ENCODE results near the gene FAAP20.
A peak's percentile ranks its signal among the peaks of the same experiment; 100 is the strongest.

The FAAP20 gene, protein sequence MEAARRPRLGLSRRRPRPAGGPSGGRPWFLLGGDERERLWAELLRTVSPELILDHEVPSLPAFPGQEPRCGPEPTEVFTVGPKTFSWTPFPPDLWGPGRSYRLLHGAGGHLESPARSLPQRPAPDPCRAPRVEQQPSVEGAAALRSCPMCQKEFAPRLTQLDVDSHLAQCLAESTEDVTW

DNA sequence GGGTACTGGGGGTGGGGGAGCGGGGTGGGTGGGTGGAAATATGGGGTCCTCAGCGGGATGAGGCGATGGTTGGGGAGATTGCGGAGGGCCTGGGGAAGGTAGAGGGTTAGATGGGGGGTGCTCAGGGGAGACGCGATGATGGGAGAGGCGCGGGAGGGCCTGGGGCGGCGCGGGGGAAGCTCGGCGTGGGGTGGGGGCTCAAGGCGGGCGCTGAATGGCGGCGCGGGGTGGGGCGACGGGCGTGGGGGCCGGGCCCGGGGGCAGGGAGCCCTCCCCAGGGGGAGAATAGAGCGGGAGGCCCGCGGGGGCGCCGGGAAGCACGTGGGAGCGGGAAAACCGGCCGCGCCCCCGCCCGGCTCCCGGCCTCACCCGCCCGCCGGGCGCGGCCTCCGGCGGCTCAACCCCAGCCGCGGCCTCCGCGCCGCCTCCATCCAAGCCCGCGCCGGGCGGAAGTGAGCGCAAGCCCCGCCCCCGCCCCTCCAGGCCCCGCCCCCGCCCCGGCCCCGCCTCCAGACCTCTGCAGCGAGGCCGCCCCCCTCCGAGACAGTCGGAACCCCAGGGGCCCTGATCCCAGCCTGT lies at the start of gene FAAP20:
FAAP20 (minus strand) TSS at position 454 of the 579 bp plus-strand sequence; CDS start at position 431, 23 bp downstream.
- DNase-seq (ENCODE audit: low read depth), result peak; percentile 54

DNA sequence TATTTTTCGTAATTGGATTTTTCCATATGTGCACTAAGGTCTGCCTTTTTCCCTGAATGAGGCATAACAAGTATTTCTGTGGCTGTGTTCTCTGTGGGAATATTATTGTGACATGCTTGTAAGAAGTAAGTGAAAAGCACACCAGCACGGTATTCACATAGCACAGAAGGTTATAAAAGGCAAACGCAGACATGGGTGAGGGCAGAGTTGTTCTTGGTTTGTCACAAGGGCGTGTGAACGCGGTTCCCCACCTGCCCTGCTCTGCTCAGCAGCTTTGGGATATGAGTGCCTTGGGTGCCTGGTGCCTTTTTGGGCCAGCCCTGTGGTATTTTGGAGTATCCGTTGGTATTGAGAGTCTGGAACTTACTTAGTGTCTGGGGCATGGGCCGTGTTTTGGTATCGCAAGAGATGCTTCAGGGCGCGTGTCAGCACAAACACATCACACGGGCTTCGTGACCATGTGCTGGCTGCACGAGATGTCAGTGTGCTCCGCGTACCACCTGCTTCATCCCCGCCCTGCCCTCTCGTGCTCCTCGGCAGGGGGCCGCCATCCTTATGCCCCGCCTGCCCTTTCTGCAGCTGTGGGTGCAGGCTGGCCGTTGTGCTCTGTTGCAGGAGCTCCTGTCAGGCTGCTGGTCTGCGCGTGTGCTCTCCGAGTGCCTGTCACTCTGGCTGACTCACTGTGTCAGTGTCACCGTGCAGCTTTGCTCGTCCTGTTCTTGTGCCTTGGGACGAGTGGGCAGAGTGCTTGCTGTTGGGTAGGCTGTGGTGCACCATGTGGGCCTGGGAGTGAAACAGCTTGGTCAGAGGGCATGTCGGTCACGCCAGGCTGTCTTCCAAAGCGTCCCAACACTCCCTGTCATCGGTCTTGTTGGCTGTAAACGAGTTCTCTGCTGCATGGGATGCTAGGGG lies 48.5 kb upstream of the FAAP20 start:
- no peak for DNase-seq (ENCODE audit: low read depth)

DNA sequence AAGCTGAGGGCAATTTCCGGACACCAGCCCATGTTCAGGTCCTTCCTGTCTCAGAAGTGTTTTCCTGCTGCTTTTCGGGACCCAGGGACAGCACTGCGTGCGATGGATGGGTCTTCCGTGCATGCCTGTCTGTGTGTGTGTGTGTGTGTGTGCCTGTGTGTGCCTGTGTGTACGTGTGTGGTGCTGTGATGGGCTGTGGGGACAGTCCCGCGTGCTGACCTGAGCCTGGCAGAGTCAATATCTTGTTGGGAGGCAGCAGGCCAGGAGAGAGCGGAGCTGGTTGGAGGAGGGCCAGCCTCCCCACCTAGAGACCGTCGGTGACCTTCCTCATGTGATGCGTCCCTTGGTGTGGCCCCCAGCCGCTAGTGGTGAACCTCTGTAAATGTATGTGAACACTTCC lies 47.2 kb upstream of the FAAP20 start:
- DNase-seq (ENCODE audit: low read depth), result no peak

DNA sequence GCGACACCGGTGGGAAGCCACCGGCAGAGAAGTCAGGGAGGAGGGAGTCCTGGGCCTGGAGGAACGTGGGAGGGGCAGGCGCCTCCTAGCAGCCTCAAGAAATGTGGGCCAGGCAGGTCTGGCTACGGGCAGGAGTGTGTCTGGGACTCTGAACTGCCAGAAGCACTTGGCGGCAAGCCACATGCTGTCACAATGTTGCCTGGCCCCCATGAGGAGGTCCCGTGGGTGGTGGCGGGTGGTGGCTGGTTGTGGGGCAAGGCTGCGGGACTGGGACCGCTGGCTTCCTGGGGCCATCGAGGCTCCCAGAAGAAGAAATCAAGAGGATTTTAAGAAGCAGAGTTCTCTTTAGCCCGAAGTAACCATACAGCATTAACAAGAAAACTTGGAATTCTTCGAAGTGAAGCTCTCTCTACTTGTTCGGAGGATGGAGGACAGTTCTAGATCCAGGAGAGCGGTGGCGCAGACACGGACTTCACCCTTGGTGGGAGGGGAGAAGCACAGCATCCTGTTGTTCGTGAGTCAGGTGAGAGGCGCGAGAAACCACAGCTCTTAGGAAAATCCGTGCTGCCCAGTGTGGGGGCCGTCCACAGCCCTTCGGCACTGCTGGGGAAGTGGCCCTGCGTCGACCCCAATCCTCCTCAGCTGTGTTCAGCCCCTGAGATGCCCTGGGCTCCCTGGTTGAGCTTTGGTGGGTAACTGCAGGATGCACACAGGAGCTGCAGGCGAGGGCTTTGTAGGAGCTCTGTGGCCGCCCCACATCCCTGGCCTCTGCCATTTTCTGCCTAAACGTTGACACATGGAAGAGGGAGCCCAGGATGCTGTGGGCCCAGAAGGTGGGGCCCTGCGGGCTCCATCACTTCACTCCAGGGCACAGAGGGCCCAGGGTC lies 45.9 kb upstream of the FAAP20 start:
- no peak for DNase-seq (ENCODE audit: low read depth)

DNA sequence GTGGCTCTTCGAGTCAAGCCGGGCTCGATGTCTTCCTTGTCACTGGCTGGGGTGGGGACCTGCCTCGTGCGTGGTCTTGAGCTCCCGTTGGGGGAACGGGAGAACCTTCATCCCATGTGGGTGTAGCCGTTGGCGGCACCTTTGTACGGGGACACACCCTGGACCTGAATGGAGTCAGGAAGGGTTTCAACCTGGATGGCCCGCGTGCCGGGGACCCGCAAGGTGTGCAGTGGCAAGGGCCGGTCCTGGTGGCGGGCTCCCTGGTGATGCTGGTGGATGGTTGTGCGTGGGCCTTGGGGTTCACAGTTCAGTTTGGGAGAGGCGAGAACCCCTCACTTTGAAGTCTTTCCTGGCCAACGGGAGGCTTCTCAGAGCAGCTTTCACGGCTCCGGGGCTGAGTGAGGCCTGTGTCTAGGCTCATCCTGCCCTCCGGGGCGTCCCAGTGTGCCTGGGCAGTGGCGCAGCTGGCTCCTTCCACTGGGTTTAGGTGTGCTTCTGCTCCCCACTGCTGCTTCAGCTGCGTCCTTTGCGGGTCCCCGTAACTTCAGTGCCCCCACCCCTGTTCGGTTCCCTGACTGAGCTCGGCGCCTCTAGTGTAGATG lies 44.9 kb upstream of the FAAP20 start:
- no peak for DNase-seq (ENCODE audit: low read depth)

DNA sequence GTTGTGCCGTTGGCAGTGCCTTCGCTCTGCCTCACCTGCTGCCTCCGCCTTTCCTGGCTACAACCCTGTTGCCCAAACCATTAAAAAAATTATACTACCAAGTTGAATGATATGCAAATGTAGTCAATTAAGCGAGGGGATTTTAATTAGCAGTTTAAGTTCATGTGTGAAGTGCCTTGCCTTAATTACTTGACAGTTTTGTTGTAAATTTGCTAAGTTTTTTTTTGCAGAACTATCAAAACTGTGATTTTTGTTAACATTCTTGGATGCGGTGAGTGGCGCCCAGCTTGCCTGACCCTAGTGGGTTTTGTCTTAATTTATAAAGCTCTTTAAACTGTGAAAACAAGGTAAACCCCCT lies 44.4 kb upstream of the FAAP20 start:
- no peak for DNase-seq (ENCODE audit: low read depth)

DNA sequence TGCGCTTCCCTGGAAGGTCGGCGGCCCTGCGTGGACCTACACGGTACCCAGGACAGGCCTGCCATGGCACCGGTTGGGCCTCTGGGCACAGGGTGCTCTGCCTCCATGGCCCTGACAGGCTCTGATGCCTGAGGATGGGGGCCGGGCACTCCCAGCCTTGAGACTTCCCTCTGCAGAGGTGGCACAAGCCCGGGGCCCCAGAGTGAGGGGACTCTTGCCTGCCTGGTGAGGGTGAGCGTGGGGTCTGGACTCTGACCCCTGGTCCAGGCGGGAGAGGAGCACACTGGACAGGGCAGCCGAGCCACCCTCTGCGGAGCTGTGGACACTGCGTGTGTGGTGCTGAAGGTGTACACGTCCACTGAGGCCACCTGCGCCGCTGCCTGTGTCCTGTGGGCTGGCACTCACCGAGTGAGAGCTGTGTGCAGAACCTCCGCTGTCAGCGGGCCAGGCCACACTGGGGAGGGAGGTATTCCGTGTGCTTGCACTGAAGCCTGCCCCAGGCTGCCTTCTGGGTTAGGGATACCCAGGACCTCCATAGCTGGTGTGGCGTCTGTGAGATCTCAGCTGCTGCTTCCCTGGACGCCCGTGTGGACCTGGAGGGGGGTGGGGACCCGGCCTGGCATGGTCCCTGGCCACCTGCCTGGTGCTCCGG lies 43.9 kb upstream of the FAAP20 start:
- DNase-seq (ENCODE audit: low read depth), result no peak

DNA sequence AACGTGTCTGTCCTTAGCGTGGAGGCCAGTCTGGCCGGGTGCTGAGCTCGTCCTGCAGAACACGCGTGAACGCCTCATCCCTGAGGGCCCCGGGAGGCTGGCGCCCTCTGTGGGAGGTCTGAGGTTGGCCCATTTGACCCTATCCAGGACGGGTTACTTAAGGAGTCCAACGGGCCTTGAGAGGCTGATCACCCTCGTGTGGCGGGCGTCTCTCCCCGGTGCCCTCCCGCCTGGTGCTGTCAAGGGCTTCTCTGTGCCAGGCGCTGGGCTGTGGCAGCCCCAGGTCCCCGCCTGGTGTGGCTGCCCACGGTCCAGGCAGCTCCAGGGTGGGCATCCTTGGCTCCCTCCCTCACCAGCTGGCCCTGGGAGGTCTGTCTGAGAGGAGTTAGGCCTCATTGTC lies 43.2 kb upstream of the FAAP20 start:
- DNase-seq (ENCODE audit: low read depth), result no peak

DNA sequence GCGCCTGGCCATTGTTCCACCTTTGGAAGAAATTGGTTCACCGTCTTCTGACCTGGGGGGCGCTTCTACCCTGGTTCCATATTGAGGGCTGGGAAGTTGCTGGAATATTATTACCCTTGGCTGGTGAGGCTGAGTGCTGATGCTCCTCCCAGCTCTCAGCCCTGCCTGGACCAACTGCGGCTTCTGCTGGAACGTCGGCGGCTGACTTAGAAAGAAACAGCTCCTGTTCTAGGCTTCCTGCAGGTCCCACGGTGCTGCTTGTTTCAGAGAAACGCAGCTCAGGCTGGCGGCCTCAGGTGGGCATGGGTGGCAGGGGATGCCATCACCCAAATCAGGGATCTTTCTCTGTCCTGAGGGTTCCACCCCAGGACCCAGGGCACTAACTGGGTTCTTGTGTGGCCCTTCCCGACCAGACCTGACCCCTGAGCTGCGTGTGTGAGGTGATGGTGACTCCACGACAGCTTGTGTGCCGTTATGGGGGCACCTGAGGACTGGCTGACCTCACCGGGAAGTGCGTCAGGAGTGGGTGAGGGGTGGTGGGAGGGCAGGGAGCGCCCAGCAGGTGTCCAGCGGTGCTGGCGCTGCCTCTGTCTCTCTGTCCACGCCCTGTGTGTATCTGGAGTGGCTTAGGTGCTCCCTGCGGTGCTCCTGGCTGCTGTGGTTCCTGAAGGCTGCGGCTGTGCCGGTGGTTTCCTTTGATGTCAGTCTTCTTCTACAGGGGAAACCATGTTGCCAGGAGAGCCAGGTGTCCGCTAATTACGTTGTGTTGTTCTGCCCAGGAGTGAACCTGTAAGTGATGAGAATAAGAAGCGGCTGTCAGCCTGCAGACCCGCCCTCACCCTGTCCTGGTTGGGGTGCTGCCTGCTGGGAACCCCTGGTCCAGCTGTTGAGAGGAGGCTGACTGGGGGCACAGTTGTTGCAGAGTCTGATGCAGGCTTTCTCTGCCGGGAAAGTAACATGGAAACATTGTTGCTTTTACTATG lies 42.4 kb upstream of the FAAP20 start:
- DNase-seq (ENCODE audit: low read depth), result no peak

DNA sequence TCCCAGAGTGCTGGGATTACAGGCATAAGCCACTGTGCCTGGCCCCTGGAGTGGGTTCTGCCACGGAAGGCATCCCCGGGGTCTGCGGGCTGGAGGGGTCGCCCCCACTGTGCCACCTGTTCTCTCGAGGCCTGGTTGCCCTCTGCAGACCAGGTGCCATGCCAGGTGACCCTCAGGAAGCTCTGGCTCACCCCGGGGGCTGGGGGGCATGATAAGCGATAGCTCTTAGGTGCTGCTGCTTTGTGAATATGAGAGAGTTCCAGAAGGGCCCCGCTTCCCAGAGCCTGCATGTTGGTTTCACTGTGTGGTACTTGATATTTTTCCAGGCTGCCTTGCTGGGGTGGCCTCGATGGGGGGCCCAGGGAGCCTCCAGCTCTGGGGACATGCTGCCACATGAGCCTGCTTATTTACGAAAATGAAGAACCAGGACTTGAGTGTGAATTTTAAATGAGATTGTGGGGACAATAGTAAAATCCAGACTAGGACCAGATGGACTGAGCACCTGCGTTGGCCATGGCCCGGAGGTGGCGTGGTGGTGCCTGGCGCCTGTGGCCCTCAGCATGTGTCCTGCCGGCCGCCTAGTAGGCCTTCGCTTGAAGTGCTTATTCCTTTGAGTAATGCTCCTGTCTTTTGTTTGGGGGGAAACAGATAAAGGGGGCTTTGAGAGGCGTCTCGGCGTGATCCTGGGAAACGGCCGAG lies 40.9 kb upstream of the FAAP20 start:
- no peak for DNase-seq (ENCODE audit: low read depth)

DNA sequence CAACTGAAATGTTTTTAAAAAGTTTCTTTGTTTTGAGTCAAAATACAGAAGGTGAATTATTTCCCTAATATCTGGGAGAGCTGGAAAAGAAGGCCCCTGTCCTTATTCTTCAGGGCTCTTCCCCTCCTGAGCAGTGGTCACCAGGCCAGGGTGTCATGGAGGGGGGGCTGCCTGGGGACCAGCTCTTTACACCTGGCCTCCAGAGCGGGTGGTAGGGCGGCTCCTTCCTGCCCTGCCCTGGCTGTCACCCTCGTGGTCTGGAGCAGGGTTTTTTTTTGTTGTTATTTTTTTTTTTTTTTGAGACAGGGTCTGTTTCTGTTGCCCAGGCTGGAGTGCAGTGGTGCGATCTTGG lies 40.2 kb upstream of the FAAP20 start:
- DNase-seq (ENCODE audit: low read depth), result no peak

DNA sequence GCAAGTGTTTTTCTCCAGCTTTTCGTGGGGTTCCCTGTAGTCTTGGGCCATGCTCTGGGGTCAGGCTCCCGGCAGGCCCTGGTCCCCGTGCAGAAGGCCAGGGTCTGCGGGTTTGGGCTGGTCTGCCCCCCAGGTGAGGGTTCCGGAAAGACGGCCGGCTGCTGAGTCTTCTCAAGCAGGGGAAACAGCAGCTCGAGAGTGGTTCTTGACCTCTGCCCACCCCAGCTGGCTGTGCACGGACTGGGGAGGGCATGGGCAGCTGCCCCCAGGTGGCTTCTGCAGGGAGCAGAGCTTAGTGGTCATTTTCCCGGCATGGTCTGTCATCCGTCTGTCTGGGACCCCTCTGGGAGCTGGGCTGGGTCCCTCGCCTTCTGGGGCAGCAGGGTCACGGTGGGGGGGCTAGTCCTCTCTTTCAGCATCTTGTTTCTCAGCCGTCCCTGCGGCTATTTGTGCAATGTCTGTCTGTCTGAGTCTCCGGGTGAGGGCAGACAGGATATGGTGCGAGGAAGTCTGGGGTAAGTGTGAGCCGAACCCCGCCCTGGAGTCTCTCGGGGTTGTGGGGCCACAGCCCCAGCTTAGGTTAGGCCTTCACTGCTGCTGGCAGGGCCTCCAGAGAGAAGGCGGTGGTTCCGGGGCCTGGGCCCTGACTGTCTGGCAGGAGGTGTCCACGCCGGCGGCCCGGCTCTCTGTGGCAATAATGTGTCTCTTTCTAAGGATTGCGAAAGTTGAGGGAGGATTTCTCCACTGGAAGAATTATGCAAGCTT lies 39.6 kb upstream of the FAAP20 start:
- no peak for DNase-seq (ENCODE audit: low read depth)

DNA sequence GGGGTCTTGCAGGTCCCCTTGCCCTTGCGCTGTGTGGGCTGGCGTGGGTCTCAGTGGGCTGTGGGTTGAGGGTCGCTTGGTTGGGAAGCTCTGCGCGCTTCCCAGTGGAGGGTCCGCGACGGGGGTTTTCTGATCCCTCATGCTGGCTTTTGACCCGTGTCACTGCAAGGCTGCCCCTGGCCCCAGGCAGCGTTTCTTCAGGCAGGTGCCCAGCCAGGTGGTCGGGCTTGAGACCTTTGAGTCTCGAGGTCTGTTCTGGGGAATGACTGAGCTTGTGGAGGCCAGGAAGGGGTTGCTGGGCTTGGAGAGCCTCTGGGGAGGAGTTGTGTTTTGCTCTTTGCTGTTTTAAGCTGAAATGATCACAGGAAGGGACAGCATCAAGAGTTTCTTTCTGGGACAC lies 38.9 kb upstream of the FAAP20 start:
- DNase-seq (ENCODE audit: low read depth), result no peak

DNA sequence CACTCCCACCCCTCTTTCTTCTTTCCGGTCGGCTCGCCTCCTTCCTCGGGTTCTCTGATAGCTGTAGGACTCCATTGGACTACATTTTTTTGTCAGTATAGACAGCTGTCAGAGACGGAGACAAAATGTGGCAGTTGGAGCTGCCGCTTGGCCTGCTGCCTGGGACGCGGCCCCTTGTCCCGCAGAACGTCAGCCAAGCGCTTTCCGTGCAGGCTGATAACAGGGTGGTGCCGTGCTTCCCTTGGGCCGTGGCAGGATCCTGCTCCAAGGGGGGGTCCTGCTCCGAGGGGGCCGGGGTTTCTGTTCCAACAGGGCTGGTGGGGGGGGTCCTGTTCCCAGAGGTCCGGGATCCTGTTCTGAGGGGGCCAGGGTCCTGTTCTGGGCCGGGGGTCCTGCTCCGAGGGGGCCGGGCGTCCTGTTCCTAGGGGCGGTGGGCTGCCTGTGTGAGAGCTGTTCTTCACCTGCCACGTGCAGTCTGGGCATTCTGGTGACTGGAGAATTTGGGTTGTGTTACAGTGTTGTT lies 38.4 kb upstream of the FAAP20 start:
- DNase-seq (ENCODE audit: low read depth), result no peak

DNA sequence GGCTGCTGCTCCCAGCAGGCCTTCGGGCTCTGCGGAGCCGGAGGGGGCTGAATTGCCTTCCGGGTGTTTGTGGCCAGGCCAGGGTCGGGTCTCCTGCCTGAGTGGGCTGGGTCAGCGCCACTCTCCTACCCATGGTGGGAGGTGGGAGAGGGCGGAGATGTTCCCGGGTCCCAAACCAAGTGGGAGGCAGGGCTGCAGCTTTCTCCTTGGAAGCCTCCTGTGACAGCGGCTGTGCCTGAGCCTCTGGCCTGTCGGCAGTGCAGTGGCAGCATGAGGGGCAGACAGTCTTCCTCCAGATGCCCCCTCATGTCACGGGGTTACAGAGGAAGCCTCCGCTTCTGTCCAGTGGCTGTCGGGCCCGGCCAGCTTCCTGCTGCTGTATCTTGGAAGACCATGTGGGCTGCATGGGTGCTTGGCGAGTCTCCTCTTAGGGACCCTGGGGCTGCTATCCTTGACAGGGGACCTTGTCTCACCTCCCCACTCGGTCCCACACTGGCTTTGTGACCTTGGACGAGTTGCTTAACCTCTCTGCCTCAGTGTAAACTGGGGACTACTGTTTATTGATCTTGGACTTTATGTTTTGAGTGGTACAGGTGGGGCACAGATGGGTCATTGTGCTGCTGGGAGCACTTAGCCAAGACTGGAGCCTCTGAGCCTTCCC lies 37.8 kb upstream of the FAAP20 start:
- no peak for DNase-seq (ENCODE audit: low read depth)

DNA sequence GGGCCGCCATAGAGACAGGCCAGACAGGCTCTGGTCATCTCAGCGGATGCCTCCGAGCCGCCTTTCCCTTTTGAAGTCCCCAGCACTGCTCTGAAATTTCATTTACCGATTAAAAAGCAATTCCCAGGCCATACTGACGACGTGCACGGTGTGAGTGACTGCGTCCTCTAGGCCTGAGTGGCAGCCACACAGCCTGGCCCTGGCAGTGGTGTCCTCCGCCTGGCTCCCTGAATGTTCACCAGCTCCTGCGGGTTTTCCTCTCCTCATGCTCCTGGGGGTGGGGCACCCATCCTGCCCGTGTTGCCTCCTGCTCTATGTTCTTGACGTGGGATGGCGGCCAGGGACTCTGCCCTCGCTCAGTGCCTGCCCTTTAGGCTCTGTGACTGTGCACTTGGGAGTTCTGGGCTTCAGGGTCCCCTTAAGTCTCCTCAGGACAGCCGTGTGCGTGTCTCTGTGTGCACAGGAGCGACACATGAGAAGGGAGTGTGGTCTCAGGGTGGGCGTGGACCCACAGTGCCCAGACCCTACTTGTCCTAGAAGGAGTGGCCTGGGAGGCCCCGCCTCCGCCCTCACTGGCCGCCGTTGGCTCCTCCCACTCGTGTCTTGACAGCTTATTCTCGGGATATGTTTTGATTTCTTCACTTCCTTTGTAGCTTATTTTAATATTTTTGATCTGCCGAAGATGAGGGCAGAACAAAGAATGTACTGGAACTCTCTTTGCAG lies 37.1 kb upstream of the FAAP20 start:
- peak; percentile 67 for DNase-seq (ENCODE audit: low read depth)

DNA sequence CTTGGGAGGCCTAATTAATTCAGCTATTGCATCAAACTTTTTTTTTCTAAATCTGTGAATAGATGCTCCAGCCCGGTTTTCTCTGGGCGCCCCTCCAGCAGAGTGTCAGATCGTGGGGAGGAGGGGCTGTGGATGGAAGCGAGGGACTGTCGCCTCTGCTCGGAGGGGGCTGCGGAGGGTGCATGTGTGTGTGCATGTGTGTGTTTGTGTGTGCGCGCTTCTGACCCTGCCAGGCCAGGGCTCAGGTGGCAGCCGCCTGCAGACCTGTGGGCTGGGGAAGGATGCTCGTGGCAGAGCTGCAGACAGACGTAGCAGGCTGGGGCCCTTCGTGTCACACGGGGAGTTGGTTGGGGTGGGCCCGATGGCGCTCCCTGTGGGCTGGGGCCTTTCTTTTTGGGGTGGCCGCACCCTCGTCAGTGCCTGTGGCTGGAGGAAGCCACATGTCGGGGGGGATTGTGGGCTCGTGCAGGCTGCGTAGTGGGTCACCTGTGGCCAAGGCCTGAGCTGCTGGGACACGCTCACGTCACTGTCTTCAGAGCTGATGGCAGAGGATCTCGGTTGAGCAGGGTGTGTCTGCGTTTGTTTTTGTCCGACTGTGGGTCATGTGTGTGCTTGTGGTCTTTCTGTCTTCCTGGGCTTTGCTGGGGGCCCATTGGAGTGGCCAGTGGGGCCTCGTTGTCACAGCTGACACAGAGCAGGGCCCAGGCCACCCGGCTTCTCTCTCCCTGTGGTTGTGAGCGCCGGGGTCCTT lies 36.4 kb upstream of the FAAP20 start:
- no peak for DNase-seq (ENCODE audit: low read depth)
